HepG2 (cell line): Measurements from ENCODE around the gene PIK3CD. TPM values are rescaled to one million over a fixed set of nuclear protein-coding genes. Genes with fewer than 3 reads are reported as not detected.

ENCODE experiments used
- ATAC-seq: fragments of 200-7000 bp; cut with Tn5 transposase; 3 replicates; pipeline ENCODE4 v1.9.1; 2020; ENCODE audit warnings: mild to moderate bottlenecking, moderate library complexity
- BruUV-seq: library from RNA; stranded (reverse); fragments of 400-500 nt; replicated peaks from 2 replicates; lab custom pipeline; 2021; lab: Mats Ljungman, UMichigan
- CTCF ChIA-PET: fragments of 300-600 bp; formaldehyde crosslinking; extraction: SDS; loops from one replicate; lab custom pipeline; 2021; ENCODE audit warnings: low total read pairs, inconsistent platforms, low intra/inter-chr PET ratio; lab: Yijun Ruan, JAX
- POLR2A ChIA-PET: fragments of 350-600 bp; sonication (Branson Sonifier 250); formaldehyde crosslinking; loops from one replicate; lab custom pipeline; 2020; ENCODE audit warnings: antibody characterized with exemption, inconsistent platforms; lab: Yijun Ruan, JAX
- DNase-seq: peaks from one replicate; pipeline ENCODE4 v3.0.0-alpha.2; 2015; ENCODE audit warnings: low spot score
- FAIRE-seq: peaks from 3 replicates; lab custom pipeline; 2011; peaks lifted over from hg19 to GRCh38; lab: Jason Lieb, UNC
- H2AFZ ChIP-seq: one replicate; pipeline ENCODE4 v1.6.1; 2011; ENCODE audit warnings: low read length, inconsistent platforms
- H3K27ac ChIP-seq: fragments of 300-600 bp; 3 replicates; pipeline ENCODE4 v1.8.0; 2011; ENCODE audit warnings: mixed run types, mild to moderate bottlenecking, mixed read lengths, low read length, inconsistent platforms; ENCODE audit not compliant: insufficient read depth; ENCODE audit errors: extremely low read length
- H3K27me3 ChIP-seq, 2 experiments: fragments of 200-600 bp in 1 of 2; 2 replicates in 1 of 2; 3 replicates in 1 of 2; pipeline versions ENCODE4 v1.6.0 to v1.8.0; 2011; ENCODE audit warnings: low read length in 2 of 2, mild to moderate bottlenecking in 2 of 2, moderate library complexity in 2 of 2, inconsistent platforms in 1 of 2; ENCODE audit not compliant: insufficient read depth in 2 of 2, control insufficient read depth in 1 of 2
- H3K36me3 ChIP-seq, 2 experiments: fragments of 200-600 bp in 1 of 2; replicated peaks in 1 of 2; 2 replicates in 1 of 2; 3 replicates in 1 of 2; pipeline versions ENCODE4 v1.5.1 to v1.8.0; 2011; ENCODE audit warnings: low read length in 2 of 2, inconsistent platforms in 1 of 2; ENCODE audit not compliant: insufficient read depth in 2 of 2, control insufficient read depth in 1 of 2
- H3K4me1 ChIP-seq: 2 replicates; pipeline ENCODE4 v1.5.1; 2012; ENCODE audit warnings: low read length, inconsistent platforms; ENCODE audit not compliant: insufficient read depth
- H3K4me2 ChIP-seq: 2 replicates; pipeline ENCODE4 v1.6.0; 2011; ENCODE audit warnings: low read depth, low read length, inconsistent platforms
- H3K4me3 ChIP-seq, 3 experiments: fragments of 200-600 bp in 1 of 3; sonication (generic), shearing (Covaris generic) in 1 of 3; replicated peaks in 1 of 3; 2 replicates each; pipeline ENCODE4 v1.5.1; 2011 to 2016; ENCODE audit warnings: low read length in 3 of 3, inconsistent platforms in 2 of 3, low read depth in 2 of 3, mild to moderate bottlenecking in 2 of 3, control low read depth in 1 of 3, mixed read lengths in 1 of 3; ENCODE audit not compliant: insufficient read depth in 1 of 3
- H3K79me2 ChIP-seq: one replicate; pipeline ENCODE4 v1.6.1; 2011; ENCODE audit warnings: low read length, inconsistent platforms; ENCODE audit not compliant: insufficient read depth
- H3K9ac ChIP-seq: 2 replicates; pipeline ENCODE4 v1.6.0; 2011; ENCODE audit warnings: mild to moderate bottlenecking, low read depth, low read length, inconsistent platforms; ENCODE audit not compliant: insufficient read depth
- H3K9me3 ChIP-seq: 2 replicates; pipeline ENCODE4 v1.5.1; 2012; ENCODE audit warnings: mild to moderate bottlenecking, low read length
- H4K20me1 ChIP-seq: 2 replicates; pipeline ENCODE4 v1.6.0; 2011; ENCODE audit warnings: inconsistent platforms, mild to moderate bottlenecking, low read length, moderate library complexity; ENCODE audit not compliant: insufficient read depth
- AHR ChIP-seq: IDR thresholded peaks from 2 replicates; pipeline ENCODE4 v1.6.1; 2018; ENCODE audit warnings: missing genetic modification reagents, missing compliant biosample characterization
- RFXANK ChIP-seq: IDR thresholded peaks from 2 replicates; pipeline ENCODE4 v1.6.1; 2016
- SOX6 ChIP-seq, 2 experiments: fragments of 450-650 bp in 1 of 2; sonication (generic) in 1 of 2; formaldehyde crosslinking in 1 of 2; IDR thresholded peaks; 2 replicates each; pipeline versions ENCODE4 v1.4.0 to v1.6.1; 2017 to 2020; ENCODE audit warnings: antibody characterized with exemption in 1 of 2, mild to moderate bottlenecking in 1 of 2, missing genetic modification reagents in 1 of 2
- ZFX ChIP-seq: sonication (generic); formaldehyde crosslinking; IDR thresholded peaks from 2 replicates; pipeline ENCODE4 v1.4.0; 2020; ENCODE audit warnings: mild to moderate bottlenecking, low read depth, missing genetic modification reagents, moderate library complexity
- ZNF605 ChIP-seq: sonication (generic); formaldehyde crosslinking; IDR thresholded peaks from 2 replicates; pipeline ENCODE4 v1.8.0; 2022; ENCODE audit warnings: mild to moderate bottlenecking, missing genetic modification reagents
- ZNF782 ChIP-seq: sonication (generic); formaldehyde crosslinking; IDR thresholded peaks from 2 replicates; pipeline ENCODE4 v1.4.0; 2020; ENCODE audit warnings: missing genetic modification reagents, mild to moderate bottlenecking, borderline replicate concordance
- WGBS: methylation state at CpG from one replicate; pipeline ENCODE4 v1.1.6; 2017; ENCODE audit warnings: low lambda C conversion rate; 5-methylcytosine and 5-hydroxymethylcytosine counted together
- in situ Hi-C: cut with HindIII; loops from 2 replicates; pipeline ENCODE4 v1.10.0; 2017; ENCODE audit warnings: low pct_unique_long_range_greater_than_20kb; ENCODE audit not compliant: extremely low pct_ligation_motif_present
- intact Hi-C: fragments of 100-400 bp; cut with micrococcal nuclease; formaldehyde crosslinking; loops from one replicate; pipeline ENCODE4 v1.10.0; 2022; ENCODE audit not compliant: unreplicated experiment
- polyA plus RNA-seq, 8 experiments: library from polyadenylated mRNA; depleted of rRNA in 3 of 8; stranded (reverse) in 7 of 8; unstranded in 1 of 8; fragments of >200 nt; fragmentation: Illumina TruSeq in 4 of 8; extraction: Trizol in 4 of 8; gene quantifications; 2 replicates each; pipeline versions ENCODE4 v1.2.1 to v1.2.3, GENCODE V29; 2011 to 2016; ENCODE audit warnings: low read depth in 4 of 8, missing spikeins in 1 of 8, mixed read lengths in 1 of 8; ENCODE audit not compliant: insufficient read depth in 1 of 8
- total RNA-seq, 5 experiments: library from RNA; depleted of rRNA; stranded (reverse); fragments of >200 nt; fragmentation: Illumina TruSeq; extraction: Trizol; gene quantifications; 2 replicates each; pipeline ENCODE4 v1.2.3, GENCODE V29; 2016; ENCODE audit warnings: low read depth in 1 of 5
- TF ChIP-seq, protein P1 (sequence below): sonication (generic); formaldehyde crosslinking; IDR thresholded peaks from 2 replicates; pipeline ENCODE4 v1.9.0; 2022; ENCODE audit warnings: missing genetic modification reagents, mild to moderate bottlenecking, borderline replicate concordance
- TF ChIP-seq, protein P2 (sequence below): sonication (generic); formaldehyde crosslinking; IDR thresholded peaks from 2 replicates; pipeline ENCODE4 v1.4.0; 2020; ENCODE audit warnings: missing genetic modification reagents, borderline replicate concordance

The PIK3CD gene
- total and polyA plus RNA-seq, 2 of the 13 experiments (the other 11 are each of a cell fraction or from before 2014, with no cell fraction given), result 7.1 to 10.0 TPM

DNA sequence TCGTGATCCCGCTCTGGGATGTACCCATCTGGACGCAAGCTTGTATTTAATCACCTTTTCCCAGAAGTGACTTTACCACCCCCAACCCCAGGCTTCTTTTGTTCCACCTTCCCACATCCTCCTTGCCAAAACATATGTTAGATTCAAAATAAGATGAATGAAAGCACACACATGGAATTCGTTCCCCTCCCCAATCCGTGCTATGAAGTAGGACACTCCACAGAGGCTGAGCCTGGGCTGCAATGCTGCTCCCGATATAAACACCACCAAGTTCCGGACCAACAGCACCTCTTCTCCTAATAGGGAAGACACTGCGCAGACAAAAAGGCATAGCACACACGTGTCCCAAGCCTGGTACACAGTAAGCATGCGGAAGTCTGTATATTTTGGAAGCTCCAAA, 86.1 kb downstream of the PIK3CD start (continued):
- TF ChIP-seq, protein P1, sequence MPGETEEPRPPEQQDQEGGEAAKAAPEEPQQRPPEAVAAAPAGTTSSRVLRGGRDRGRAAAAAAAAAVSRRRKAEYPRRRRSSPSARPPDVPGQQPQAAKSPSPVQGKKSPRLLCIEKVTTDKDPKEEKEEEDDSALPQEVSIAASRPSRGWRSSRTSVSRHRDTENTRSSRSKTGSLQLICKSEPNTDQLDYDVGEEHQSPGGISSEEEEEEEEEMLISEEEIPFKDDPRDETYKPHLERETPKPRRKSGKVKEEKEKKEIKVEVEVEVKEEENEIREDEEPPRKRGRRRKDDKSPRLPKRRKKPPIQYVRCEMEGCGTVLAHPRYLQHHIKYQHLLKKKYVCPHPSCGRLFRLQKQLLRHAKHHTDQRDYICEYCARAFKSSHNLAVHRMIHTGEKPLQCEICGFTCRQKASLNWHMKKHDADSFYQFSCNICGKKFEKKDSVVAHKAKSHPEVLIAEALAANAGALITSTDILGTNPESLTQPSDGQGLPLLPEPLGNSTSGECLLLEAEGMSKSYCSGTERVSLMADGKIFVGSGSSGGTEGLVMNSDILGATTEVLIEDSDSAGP (CRISPR knock-in tag), result no peak
- TF ChIP-seq ZNF782 (CRISPR knock-in tag) (no peak), ZNF605 (CRISPR knock-in tag) (no peak), AHR (CRISPR knock-in tag) (no peak), SOX6 (IDR thresholded peaks at IDR 0.05) (no peak), SOX6 (CRISPR knock-in tag; IDR thresholded peaks at IDR 0.05) (no peak), ZFX (CRISPR knock-in tag) (no peak)
- TF ChIP-seq, all 625 proteins: peak for 0

DNA sequence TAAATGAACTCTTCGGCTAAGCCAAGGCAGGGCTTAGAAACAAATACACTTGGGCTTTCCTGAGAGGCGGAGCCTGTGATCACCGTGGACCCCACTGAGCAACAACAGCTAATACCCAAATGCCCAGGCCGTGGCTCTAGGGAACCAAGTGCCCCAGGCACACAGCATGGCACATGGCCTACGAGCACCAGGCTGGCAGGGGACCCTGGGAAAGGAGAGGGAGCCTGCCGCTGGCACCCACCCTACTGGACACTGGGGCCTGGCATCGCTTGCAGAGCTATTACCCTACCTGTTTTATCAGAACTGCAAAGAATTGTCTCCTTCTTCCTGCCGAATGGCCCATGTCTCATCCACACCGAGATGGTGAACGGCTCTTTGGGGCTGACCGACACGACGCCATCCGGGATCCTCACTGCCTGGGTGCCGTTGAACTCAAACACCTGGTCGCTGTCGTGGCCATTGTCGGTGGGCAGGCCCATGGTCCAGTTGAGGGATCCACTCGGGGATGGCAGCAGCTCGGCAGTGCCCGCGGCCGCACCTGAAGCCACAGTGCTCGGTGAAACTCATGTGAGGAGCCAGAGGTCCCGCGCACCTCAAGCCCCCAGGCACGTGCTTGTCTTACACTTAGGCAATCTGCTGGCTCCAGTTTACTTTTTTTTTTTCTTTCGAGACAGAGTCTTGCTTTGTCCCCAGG, 92.7 kb downstream of the PIK3CD start:
- no peak overlapping the region for H3K4me3 ChIP-seq
- H3K4me2 ChIP-seq, result no peak overlapping the region
- H3K79me2 ChIP-seq, result no peaks in the 10 kb centered on the region
- WGBS, result 94% methylated on average over 19 of the region's 28 CpGs
- no peak overlapping the region for H2AFZ ChIP-seq
- H4K20me1 ChIP-seq, result no peaks in the 10 kb centered on the region
- no peaks in the 10 kb centered on the region for H3K9me3 ChIP-seq
- H3K27me3 ChIP-seq, result no peaks in the 10 kb centered on the region
- H3K36me3 ChIP-seq, result peaks cover 27 to 63% of the 10 kb centered on the region in 2 experiments; a peak in 4 of 5 replicates
- TF ChIP-seq, protein P2, sequence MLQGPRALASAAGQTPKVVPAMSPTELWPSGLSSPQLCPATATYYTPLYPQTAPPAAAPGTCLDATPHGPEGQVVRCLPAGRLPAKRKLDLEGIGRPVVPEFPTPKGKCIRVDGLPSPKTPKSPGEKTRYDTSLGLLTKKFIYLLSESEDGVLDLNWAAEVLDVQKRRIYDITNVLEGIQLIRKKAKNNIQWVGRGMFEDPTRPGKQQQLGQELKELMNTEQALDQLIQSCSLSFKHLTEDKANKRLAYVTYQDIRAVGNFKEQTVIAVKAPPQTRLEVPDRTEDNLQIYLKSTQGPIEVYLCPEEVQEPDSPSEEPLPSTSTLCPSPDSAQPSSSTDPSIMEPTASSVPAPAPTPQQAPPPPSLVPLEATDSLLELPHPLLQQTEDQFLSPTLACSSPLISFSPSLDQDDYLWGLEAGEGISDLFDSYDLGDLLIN (CRISPR knock-in tag), result no peak
- no peak for TF ChIP-seq RFXANK
- H3K4me1 ChIP-seq, result no peaks in the 10 kb centered on the region
- ChIA-PET POLR2A (no interaction called here), CTCF (no interaction called here)
- no peak for ATAC-seq
- intact Hi-C loops, result no loop called here
- no peak for FAIRE-seq
- no TSS peak for BruUV-seq
- H3K27ac ChIP-seq, result no peak overlapping the region
- H3K9ac ChIP-seq, result no peak overlapping the region
- in situ Hi-C loops, result no loop called here
- DNase-seq, result no peak
